Measurements from ENCODE around the gene LDLR.

The LDLR gene

GRCh38 chr19:11137542-11138384, 48.5 kb downstream of the LDLR start:
- no peak for TF ChIP-seq GATA2 (IDR thresholded peaks at IDR 0.05; ENCODE audit: low read depth, low read length)
- no peak for TF ChIP-seq GATA3 (IDR thresholded peaks at IDR 0.05; ENCODE audit: low read depth, low read length)

- no peak for TF ChIP-seq GATA2 (IDR thresholded peaks at IDR 0.05; ENCODE audit: low read depth, low read length)
- no peak for TF ChIP-seq GATA3 (IDR thresholded peaks at IDR 0.05; ENCODE audit: low read depth, low read length)
Measured at GRCh38 chr19:11138601-11139300, 49.5 kb downstream of the LDLR start.

- TF ChIP-seq GATA3 (IDR thresholded peaks at IDR 0.05; ENCODE audit: low read depth, low read length) (no peak), GATA2 (IDR thresholded peaks at IDR 0.05; ENCODE audit: low read depth, low read length) (no peak)
Measured at GRCh38 chr19:11140896-11141295, 51.6 kb downstream of the LDLR start.

- TF ChIP-seq GATA3 (IDR thresholded peaks at IDR 0.05; ENCODE audit: low read depth, low read length) (no peak), GATA2 (IDR thresholded peaks at IDR 0.05; ENCODE audit: low read depth, low read length) (no peak)
Measured at GRCh38 chr19:11141937-11142527, 52.8 kb downstream of the LDLR start.

- TF ChIP-seq GATA2 (IDR thresholded peaks at IDR 0.05; ENCODE audit: low read depth, low read length) (no peak), GATA3 (IDR thresholded peaks at IDR 0.05; ENCODE audit: low read depth, low read length) (no peak)
Measured at GRCh38 chr19:11142528-11143171, 53.4 kb downstream of the LDLR start.

- no peak for TF ChIP-seq GATA2 (IDR thresholded peaks at IDR 0.05; ENCODE audit: low read depth, low read length)
- no peak for TF ChIP-seq GATA3 (IDR thresholded peaks at IDR 0.05; ENCODE audit: low read depth, low read length)
Measured at GRCh38 chr19:11145536-11145924, 56.3 kb downstream of the LDLR start.

- TF ChIP-seq GATA3 (IDR thresholded peaks at IDR 0.05; ENCODE audit: low read depth, low read length), result no peak
- TF ChIP-seq GATA2 (IDR thresholded peaks at IDR 0.05; ENCODE audit: low read depth, low read length), result no peak
Measured at GRCh38 chr19:11148001-11148400, 58.7 kb downstream of the LDLR start.

GRCh38 chr19:11151181-11151580, 61.9 kb downstream of the LDLR start:
- TF ChIP-seq GATA2 (IDR thresholded peaks at IDR 0.05; ENCODE audit: low read depth, low read length) (no peak), GATA3 (IDR thresholded peaks at IDR 0.05; ENCODE audit: low read depth, low read length) (no peak)

GRCh38 chr19:11152318-11153062, 63.2 kb downstream of the LDLR start:
- TF ChIP-seq GATA2 (IDR thresholded peaks at IDR 0.05; ENCODE audit: low read depth, low read length) (no peak), GATA3 (IDR thresholded peaks at IDR 0.05; ENCODE audit: low read depth, low read length) (no peak)

GRCh38 chr19:11154683-11155047, 65.4 kb downstream of the LDLR start:
- TF ChIP-seq GATA2 (IDR thresholded peaks at IDR 0.05; ENCODE audit: low read depth, low read length) (no peak), GATA3 (IDR thresholded peaks at IDR 0.05; ENCODE audit: low read depth, low read length) (no peak)

GRCh38 chr19:11155373-11156120, 66.3 kb downstream of the LDLR start, which contains the start of gene SPC24:
Gene SPC24, minus strand, starts transcription at chr19:11155782. Its CDS starts 6 bp downstream, at chr19:11155776.
- TF ChIP-seq GATA2 (IDR thresholded peaks at IDR 0.05; ENCODE audit: low read depth, low read length), result no peak
- no peak for TF ChIP-seq GATA3 (IDR thresholded peaks at IDR 0.05; ENCODE audit: low read depth, low read length)

- TF ChIP-seq GATA2 (IDR thresholded peaks at IDR 0.05; ENCODE audit: low read depth, low read length) (no peak), GATA3 (IDR thresholded peaks at IDR 0.05; ENCODE audit: low read depth, low read length) (no peak)
Measured at GRCh38 chr19:11159598-11160439, 70.6 kb downstream of the LDLR start.

All from SH-SY5Y (cell line).